ENCODE data around the gene FAS. TPM values are rescaled to one million over a fixed set of nuclear protein-coding genes. Genes with fewer than 3 reads are reported as not detected.
A peak's percentile ranks its signal among the peaks of the same experiment; 100 is the strongest.

The FAS gene
- total and polyA plus RNA-seq, 11 donors: 1.6 to 15.6 (median 3.9) TPM

GRCh38 chr10:88982366-88982765, 8.2 kb upstream of the FAS start:
- Histone ChIP-seq H3K27ac (peak overlapping the region in 11 of 12 donors; percentile 33 to 78 (median 49)), H3K9me3 (no peaks in the 10 kb centered on the region), H3K27me3 (no peaks in the 10 kb centered on the region), H3K4me1 (peaks cover 0 to 66% (median 22%) of the 10 kb centered on the region in 12 donors), H3K4me3 (peak overlapping the region in 1 of 12 donors; percentile 7), H3K36me3 (no peaks in the 10 kb centered on the region)
- DNase-seq: no peak
- no peak for ATAC-seq
- WGBS, 4 donors: 67 to 83% (median 73%) methylated on average over 2 of the region's 2 CpGs
- intact Hi-C loops (cut with DNase I): no loop called here
- TF ChIP-seq POLR2A (IDR thresholded peaks at IDR 0.05) (no peak), CTCF (IDR thresholded peaks at IDR 0.05) (no peak)

- DNase-seq (no peak), ATAC-seq (peak in 2 of 4 donors; percentile 13 to 55)
- Histone ChIP-seq H3K9me3 (no peaks in the 10 kb centered on the region), H3K4me1 (peaks cover 0 to 73% (median 22%) of the 10 kb centered on the region in 12 donors), H3K27ac (peak overlapping the region in 11 of 12 donors; percentile 33 to 78 (median 49)), H3K4me3 (no peak overlapping the region), H3K36me3 (no peaks in the 10 kb centered on the region), H3K27me3 (no peaks in the 10 kb centered on the region)
- WGBS, 4 donors: 42 to 46% (median 44%) methylated on average over 2 of the region's 2 CpGs
- TF ChIP-seq POLR2A (IDR thresholded peaks at IDR 0.05) (no peak), CTCF (IDR thresholded peaks at IDR 0.05) (no peak)
- intact Hi-C loops (cut with DNase I): no loop called here
Measured at GRCh38 chr10:88983206-88983605, 7.4 kb upstream of the FAS start.

GRCh38 chr10:88983939-88984338, 6.7 kb upstream of the FAS start:
- Histone ChIP-seq H3K27ac (peak overlapping the region in 6 of 12 donors; percentile 7 to 78 (median 24)), H3K9me3 (no peaks in the 10 kb centered on the region), H3K4me3 (no peak overlapping the region), H3K36me3 (no peaks in the 10 kb centered on the region), H3K4me1 (peaks cover 0 to 78% (median 22%) of the 10 kb centered on the region in 12 donors), H3K27me3 (no peaks in the 10 kb centered on the region)
- 76 to 93% (median 86%) methylated on average over 1 of the region's 1 CpG for WGBS, 4 donors
- DNase-seq: no peak
- TF ChIP-seq POLR2A (IDR thresholded peaks at IDR 0.05): no peak
- TF ChIP-seq CTCF (IDR thresholded peaks at IDR 0.05): no peak
- intact Hi-C loops (cut with DNase I): loop anchor here in 1 of 10 donors (2.0 kb wide), 1 partner anchor 103 kb away; the partner anchor contains the start of gene STAMBPL1
- no peak for ATAC-seq

- Histone ChIP-seq H3K27ac (peak overlapping the region in 2 of 12 donors; percentile 18 to 78), H3K36me3 (no peaks in the 10 kb centered on the region), H3K4me1 (peaks cover 0 to 78% (median 23%) of the 10 kb centered on the region in 12 donors), H3K27me3 (no peaks in the 10 kb centered on the region), H3K9me3 (no peaks in the 10 kb centered on the region), H3K4me3 (no peak overlapping the region)
- DNase-seq (no peak), ATAC-seq (no peak)
- intact Hi-C loops (cut with DNase I): loop anchor here in 1 of 10 donors (2.0 kb wide), 1 partner anchor 104 kb away; the partner anchor contains the start of gene STAMBPL1
- no peak for TF ChIP-seq POLR2A (IDR thresholded peaks at IDR 0.05)
- TF ChIP-seq CTCF (IDR thresholded peaks at IDR 0.05): no peak
Measured at GRCh38 chr10:88984525-88984924, 6.1 kb upstream of the FAS start.

Measured in heart left ventricle (tissue), 16 donors.